AG09319 (cell line): Measurements from ENCODE around the gene CUL1.

Experiments used
- DNase-seq: peaks from one replicate; pipeline ENCODE4 v3.0.0-alpha.2; 2010; ENCODE audit warnings: low read depth; ENCODE audit errors: extremely low read depth
- CTCF ChIP-seq: IDR thresholded peaks from 2 replicates; pipeline ENCODE4 v1.5.1; 2011; ENCODE audit warnings: low read depth, mild to moderate bottlenecking, inconsistent platforms, low read length, moderate library complexity

The CUL1 gene

GRCh38 chr7:148834605-148835004 lies 135.9 kb downstream of the CUL1 start:
- no peak for DNase-seq
- TF ChIP-seq CTCF = no peak

- DNase-seq = no peak
- TF ChIP-seq CTCF = no peak
Observed at GRCh38 chr7:148835854-148836253, 137.2 kb downstream of the CUL1 start.

- no peak for TF ChIP-seq CTCF
- DNase-seq = no peak
Observed at GRCh38 chr7:148838905-148839304, 140.2 kb downstream of the CUL1 start.

GRCh38 chr7:148847815-148848734 lies 149.4 kb downstream of the CUL1 start:
- DNase-seq = no peak
- no peak for TF ChIP-seq CTCF

- no peak for TF ChIP-seq CTCF
- no peak for DNase-seq
Observed at GRCh38 chr7:148849393-148850098, 150.8 kb downstream of the CUL1 start.

GRCh38 chr7:148850564-148850963 lies 151.9 kb downstream of the CUL1 start:
- no peak for TF ChIP-seq CTCF

More at GRCh38 chr7:148850564-148850963, 151.9 kb downstream of the CUL1 start:
- no peak for DNase-seq
